ENCODE data around the gene CHKB.
"Not testable (repeated sequence)": the region's sequence is repeated elsewhere in the genome, so short reads cannot be mapped to it uniquely, and the experiment has no call there.

The CHKB gene

GRCh38 chr22:50612528-50613221 lies 30.0 kb upstream of the CHKB start:
- no peak for DNase-seq

- DNase-seq: no peak
Observed at GRCh38 chr22:50612168-50612527, 29.5 kb upstream of the CHKB start.

GRCh38 chr22:50611341-50612060 lies 28.9 kb upstream of the CHKB start:
- no peak for DNase-seq

GRCh38 chr22:50610581-50610980 lies 27.9 kb upstream of the CHKB start:
- no peak for DNase-seq

- no peak for DNase-seq
Observed at GRCh38 chr22:50610041-50610451, 27.4 kb upstream of the CHKB start.

- DNase-seq: no peak
Observed at GRCh38 chr22:50609599-50609998, 26.9 kb upstream of the CHKB start.

GRCh38 chr22:50608996-50609395 lies 26.3 kb upstream of the CHKB start:
- no peak for DNase-seq

GRCh38 chr22:50608058-50608840 lies 25.6 kb upstream of the CHKB start:
- not testable (repeated sequence) for DNase-seq

- no peak for DNase-seq
Observed at GRCh38 chr22:50607659-50608020, 25.0 kb upstream of the CHKB start.

- DNase-seq: no peak
Observed at GRCh38 chr22:50606946-50607658, 24.5 kb upstream of the CHKB start.

GRCh38 chr22:50606165-50606945 lies 23.7 kb upstream of the CHKB start:
- no peak for DNase-seq

GRCh38 chr22:50605613-50606074 lies 23.0 kb upstream of the CHKB start:
- DNase-seq: no peak

GRCh38 chr22:50605002-50605612 lies 22.5 kb upstream of the CHKB start:
- no peak for DNase-seq

GRCh38 chr22:50604256-50605001 lies 21.8 kb upstream of the CHKB start:
- no peak for DNase-seq

GRCh38 chr22:50603511-50604255 lies 21.0 kb upstream of the CHKB start:
- DNase-seq: no peak

- DNase-seq: no peak
Observed at GRCh38 chr22:50602338-50602700, 19.7 kb upstream of the CHKB start.

- DNase-seq: no peak
Observed at GRCh38 chr22:50601669-50602337, 19.2 kb upstream of the CHKB start.

GRCh38 chr22:50600967-50601668 lies 18.5 kb upstream of the CHKB start:
- DNase-seq: no peak

All from amygdala (tissue), 56 donors.